SW480 (cell line): ENCODE measurements around the gene RBFOX2.
"Not testable (repeated sequence)": the region's sequence is repeated elsewhere in the genome, so short reads cannot be mapped to it uniquely, and the experiment has no call there.

ENCODE experiments used
- DNase-seq: peaks from one replicate; pipeline ENCODE4 v3.0.0-alpha.2; 2016; ENCODE audit warnings: low spot score

The RBFOX2 gene

GRCh38 chr22:35735542-35735941, 293.1 kb downstream of the RBFOX2 start:
- DNase-seq, result no peak

DNA sequence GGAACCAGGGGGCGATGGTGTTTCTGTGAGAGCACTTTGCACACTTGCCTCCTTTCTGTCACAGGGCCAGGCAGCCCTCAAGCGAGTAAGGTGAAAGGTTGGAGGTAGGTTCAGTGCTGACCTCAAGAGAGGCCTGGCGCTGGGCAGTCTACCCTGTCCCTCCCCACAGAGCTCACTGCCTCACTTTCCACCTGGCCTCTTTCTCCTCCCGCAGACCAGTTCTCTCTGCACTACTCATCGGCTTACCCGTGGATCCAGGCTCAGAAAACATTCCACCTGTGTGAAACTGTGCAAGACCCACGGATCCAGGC, 294.2 kb downstream of the RBFOX2 start:
- DNase-seq, result no peak

- DNase-seq, result no peak
These were observed 294.7 kb downstream of the RBFOX2 start for GRCh38 chr22:35733791-35734516.

DNA sequence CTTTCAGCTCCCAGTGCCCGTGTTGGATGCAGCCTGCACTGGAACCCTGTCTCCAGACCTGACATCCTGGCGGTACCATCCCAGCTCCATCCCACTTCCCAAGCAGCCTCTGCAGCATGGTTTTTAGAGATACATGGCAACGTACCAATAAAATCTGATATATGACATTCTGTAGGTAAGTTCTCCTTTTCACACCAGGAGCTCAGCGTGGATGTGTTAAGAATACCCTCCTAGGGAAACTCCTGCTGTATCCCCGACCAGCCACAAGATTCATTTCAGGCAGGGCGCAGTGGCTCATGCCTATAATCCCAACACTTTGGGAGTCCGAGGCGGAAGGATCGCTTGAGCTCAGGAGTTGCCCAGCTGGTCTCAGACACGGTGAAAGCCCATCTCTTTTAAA, 295.6 kb downstream of the RBFOX2 start:
- no peak for DNase-seq

GRCh38 chr22:35732116-35732515, 296.5 kb downstream of the RBFOX2 start:
- no peak for DNase-seq

DNA sequence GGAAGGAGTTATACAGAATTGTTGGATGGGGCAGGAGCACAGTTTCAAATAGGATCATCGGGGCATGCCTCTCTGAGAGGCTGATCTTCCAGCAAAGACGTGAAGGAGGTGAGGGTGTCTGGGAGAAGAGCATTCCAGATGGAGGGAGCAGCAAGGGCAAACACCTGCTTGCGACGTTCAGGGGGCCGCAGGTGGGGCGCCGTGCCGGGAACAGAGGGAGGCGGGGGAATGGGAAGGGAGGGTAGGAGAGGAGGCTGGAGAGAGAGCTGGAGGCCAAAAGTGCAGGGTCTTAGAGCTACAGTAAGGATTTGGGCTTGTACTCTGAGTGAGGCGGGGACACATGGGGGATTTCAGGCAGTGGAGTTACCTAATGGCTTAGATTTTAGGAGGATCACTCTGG, 297.3 kb downstream of the RBFOX2 start:
- no peak for DNase-seq

- no peak for DNase-seq
These were observed 299.3 kb downstream of the RBFOX2 start for GRCh38 chr22:35729309-35729698.

- DNase-seq, result no peak
These were observed 299.9 kb downstream of the RBFOX2 start for GRCh38 chr22:35728639-35729308.

- DNase-seq, result no peak
These were observed 301.2 kb downstream of the RBFOX2 start for GRCh38 chr22:35727436-35727835.

DNA sequence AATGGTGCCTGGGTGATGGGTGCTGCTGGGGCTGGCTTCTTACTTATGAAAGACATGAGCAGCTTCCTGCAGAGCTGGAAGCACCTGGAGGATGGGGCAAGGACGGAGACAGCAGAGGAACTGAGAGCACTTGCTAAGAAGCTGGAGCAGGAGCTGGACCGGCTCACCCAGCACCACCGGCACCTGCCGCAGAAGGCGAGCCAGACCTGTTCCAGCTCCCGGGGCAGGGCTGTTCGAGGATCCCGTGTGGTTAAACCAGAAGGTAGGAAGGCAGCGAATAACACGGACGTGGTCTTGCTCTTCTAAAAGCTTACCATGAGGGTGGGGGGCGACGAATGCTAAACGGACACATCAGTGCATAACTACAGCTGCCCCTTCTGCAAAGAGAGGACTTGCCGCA, 301.7 kb downstream of the RBFOX2 start:
- no peak for DNase-seq

DNA sequence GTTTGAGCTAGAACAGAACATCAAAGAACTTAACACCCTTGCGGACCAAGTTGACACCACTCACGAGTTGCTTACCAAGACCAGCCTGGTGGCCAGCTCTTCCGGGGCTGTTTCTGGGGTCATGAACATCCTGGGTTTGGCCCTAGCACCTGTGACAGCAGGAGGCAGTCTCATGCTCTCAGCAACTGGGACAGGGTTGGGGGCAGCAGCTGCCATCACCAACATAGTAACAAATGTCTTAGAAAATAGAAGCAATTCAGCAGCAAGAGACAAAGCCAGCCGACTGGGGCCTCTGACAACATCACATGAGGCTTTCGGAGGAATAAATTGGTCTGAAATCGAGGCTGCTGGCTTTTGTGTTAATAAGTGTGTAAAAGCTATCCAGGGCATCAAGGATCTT, 302.2 kb downstream of the RBFOX2 start:
- DNase-seq, result no peak

GRCh38 chr22:35725521-35725920, 303.1 kb downstream of the RBFOX2 start:
- no peak for DNase-seq

- no peak for DNase-seq
These were observed 306.7 kb downstream of the RBFOX2 start for GRCh38 chr22:35721960-35722359.

- DNase-seq, result peak; percentile 31
These were observed 309.3 kb downstream of the RBFOX2 start for GRCh38 chr22:35719212-35719875.

DNA sequence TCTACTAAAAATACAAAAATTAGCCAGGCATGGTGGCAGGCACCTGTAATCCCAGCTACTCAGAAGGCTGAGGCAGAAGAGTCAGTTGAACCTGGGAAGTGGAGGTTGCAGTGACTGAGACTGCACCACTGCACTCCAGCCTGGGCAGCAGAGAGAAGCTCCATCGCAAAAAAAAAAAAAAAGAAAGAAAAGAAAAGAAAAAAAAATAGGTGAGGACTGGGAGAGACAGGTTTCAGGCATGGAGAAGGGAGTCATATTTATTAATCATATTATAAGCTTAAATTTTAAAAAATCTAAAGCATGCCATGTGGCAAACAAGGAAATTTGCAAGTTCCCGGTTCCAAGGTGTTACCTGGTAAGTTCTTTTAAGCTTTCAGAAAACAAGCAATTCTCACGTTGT, 311.1 kb downstream of the RBFOX2 start, which contains the start of gene APOL5:
Gene APOL5, plus strand, starts transcription at position 301 of the 400 bp plus-strand sequence. Its CDS starts 0 bp downstream, at position 301.
- DNase-seq, result no peak

- DNase-seq, result no peak
These were observed 316.0 kb downstream of the RBFOX2 start for GRCh38 chr22:35712672-35713071.

DNA sequence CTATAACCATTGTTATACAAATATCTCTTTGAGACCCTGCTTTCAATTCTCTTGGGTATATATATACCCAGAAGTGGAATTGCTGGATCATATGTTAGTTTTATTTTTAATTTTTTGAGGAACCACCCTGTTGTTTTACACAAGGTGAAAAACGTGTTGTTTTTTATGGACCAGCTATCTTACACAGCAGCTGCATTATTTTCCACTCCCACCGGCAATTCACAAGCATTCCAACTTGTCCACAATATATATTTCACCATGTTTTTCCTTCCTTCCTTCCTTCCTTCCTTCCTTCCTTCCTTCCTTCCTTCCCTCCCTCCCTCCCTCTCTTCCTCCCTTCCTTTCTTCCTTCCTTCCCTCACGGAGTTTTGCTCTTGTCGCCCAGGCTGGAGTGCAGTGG, 317.3 kb downstream of the RBFOX2 start:
- no peak for DNase-seq

DNA sequence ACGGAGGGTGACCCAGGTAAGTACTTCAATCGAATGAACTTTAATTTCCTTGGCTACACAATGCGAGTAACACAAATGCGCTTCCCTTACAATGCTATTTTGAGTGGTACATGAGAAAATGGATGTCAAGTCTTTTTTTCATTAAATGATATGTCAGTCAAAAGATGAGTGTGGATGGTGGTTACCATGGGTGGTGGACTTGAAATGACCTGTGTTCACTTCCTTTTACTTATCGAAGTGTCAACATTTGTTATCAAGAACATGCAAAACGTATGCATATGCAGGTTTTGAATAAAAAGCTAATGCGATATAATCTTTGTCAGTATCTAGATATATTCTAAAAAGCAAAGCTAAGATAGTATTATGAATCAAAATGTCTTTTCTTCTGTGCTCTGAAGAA, 319.7 kb downstream of the RBFOX2 start:
- no peak for DNase-seq

DNA sequence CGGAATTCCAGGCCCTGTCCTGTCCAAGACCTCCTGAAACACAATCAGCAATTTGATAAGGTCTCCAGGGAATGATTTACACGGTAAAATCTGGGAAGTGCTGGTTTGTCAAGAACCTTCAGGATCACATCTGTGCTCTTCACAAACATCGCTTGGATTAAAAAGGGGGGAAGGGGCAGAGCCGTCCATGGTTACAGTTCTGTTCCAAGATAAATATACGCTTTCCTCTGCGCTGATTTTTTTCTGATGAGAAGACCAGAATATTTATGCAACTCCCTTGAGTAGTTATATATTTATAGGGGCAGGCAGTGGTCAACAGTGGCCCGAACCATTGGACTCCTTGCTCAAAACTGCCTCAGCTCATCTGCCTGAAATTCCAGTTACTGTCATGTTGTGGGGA, 320.2 kb downstream of the RBFOX2 start:
- DNase-seq, result no peak

GRCh38 chr22:35705141-35705540, 323.5 kb downstream of the RBFOX2 start:
- DNase-seq, result no peak

DNA sequence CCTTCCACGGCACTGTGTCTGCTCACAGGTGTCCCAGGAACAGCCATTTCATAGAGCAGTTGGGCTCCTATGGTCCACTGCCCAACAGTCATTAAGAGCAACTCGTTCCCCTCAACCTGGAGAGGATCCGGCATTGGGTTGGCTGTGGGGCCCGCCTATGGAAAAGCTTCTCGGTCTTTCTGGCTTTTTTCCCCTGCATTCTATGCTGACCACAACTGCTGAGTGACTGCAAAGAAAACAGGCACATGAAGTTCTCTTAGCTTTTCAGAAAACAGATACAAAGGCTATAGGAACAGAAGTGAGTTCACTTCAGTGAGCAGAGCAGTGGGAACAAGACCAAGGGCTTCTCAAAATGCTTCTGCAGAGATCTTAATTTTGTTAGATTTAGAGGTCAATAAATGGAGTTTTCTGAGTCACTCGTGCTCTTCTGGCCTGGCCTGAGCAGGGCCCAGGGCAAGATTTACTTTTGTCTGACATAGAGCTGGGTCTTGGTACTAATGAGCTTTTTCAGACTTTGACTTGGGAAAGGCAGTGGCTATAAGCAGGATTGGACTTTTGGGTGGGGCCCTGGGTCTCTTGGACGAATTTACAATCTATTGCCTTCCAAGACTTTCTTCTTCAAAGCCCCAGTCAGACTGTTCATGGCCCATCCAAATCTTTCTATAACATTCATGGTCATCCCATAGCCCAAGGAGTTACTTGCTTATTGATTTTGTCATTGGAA, 324.6 kb downstream of the RBFOX2 start:
- DNase-seq, result no peak

- DNase-seq, result not testable (repeated sequence)
These were observed 328.8 kb downstream of the RBFOX2 start for GRCh38 chr22:35699852-35700251.

DNA sequence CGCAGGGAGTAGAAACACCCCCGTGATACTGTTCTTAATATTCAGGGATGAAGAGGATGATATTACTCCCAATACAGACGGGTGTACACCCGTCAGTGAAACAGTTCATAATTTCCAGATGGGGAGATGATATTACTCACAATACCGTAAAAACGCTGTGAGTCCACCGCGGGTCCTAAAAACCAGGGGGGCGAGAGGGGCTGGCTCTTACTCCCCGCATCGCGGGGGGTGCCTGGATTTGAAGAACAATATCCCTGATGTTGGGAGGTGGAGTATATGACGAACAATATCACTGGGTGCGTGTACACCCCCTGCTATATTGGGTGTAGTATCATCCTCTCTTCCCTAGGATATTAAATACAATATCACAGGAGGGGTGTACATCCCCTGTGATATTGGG, 331.5 kb downstream of the RBFOX2 start:
- no peak for DNase-seq
